ENCODE data around the gene SUMO1.

Gene SUMO1

GRCh38 chr2:202178346-202178958 is 59.9 kb downstream of the SUMO1 start:
- no peak overlapping the region for H3K9ac ChIP-seq (ENCODE audit: low read depth, low read length)
- H3K36me3 ChIP-seq (ENCODE audit: insufficient read depth, low read length) = no peaks in the 10 kb centered on the region
- H3K9me3 ChIP-seq (ENCODE audit: control insufficient read depth, insufficient read depth, low read length) = no peaks in the 10 kb centered on the region
- no peaks in the 10 kb centered on the region for H3K4me1 ChIP-seq (ENCODE audit: insufficient read depth, low read length)

GRCh38 chr2:202172439-202173211 is 65.8 kb downstream of the SUMO1 start:
- Histone ChIP-seq H3K9me3 (ENCODE audit: control insufficient read depth, insufficient read depth, low read length) (no peaks in the 10 kb centered on the region), H3K4me1 (ENCODE audit: insufficient read depth, low read length) (no peaks in the 10 kb centered on the region; the same call in 1 of the 2 replicates), H3K36me3 (ENCODE audit: insufficient read depth, low read length) (no peaks in the 10 kb centered on the region), H3K9ac (ENCODE audit: low read depth, low read length) (no peak overlapping the region)

- Histone ChIP-seq H3K4me1 (ENCODE audit: insufficient read depth, low read length) (no peaks in the 10 kb centered on the region; the same call in 1 of the 2 replicates), H3K9me3 (ENCODE audit: control insufficient read depth, insufficient read depth, low read length) (no peaks in the 10 kb centered on the region), H3K9ac (ENCODE audit: low read depth, low read length) (peak overlapping the region; percentile 4; the same call in 1 of the 2 replicates), H3K36me3 (ENCODE audit: insufficient read depth, low read length) (no peaks in the 10 kb centered on the region)
Measured at GRCh38 chr2:202171241-202171825, 67.1 kb downstream of the SUMO1 start.

GRCh38 chr2:202169832-202170424 is 68.5 kb downstream of the SUMO1 start:
- Histone ChIP-seq H3K36me3 (ENCODE audit: insufficient read depth, low read length) (no peaks in the 10 kb centered on the region), H3K9ac (ENCODE audit: low read depth, low read length) (no peak overlapping the region), H3K4me1 (ENCODE audit: insufficient read depth, low read length) (no peaks in the 10 kb centered on the region; the same call in 1 of the 2 replicates), H3K9me3 (ENCODE audit: control insufficient read depth, insufficient read depth, low read length) (no peaks in the 10 kb centered on the region)

- no peaks in the 10 kb centered on the region for H3K9me3 ChIP-seq (ENCODE audit: control insufficient read depth, insufficient read depth, low read length)
- no peaks in the 10 kb centered on the region for H3K36me3 ChIP-seq (ENCODE audit: insufficient read depth, low read length)
- no peak overlapping the region for H3K9ac ChIP-seq (ENCODE audit: low read depth, low read length)
- no peaks in the 10 kb centered on the region; the same call in 1 of the 2 replicates for H3K4me1 ChIP-seq (ENCODE audit: insufficient read depth, low read length)
Measured at GRCh38 chr2:202169131-202169530, 69.3 kb downstream of the SUMO1 start.

DNA sequence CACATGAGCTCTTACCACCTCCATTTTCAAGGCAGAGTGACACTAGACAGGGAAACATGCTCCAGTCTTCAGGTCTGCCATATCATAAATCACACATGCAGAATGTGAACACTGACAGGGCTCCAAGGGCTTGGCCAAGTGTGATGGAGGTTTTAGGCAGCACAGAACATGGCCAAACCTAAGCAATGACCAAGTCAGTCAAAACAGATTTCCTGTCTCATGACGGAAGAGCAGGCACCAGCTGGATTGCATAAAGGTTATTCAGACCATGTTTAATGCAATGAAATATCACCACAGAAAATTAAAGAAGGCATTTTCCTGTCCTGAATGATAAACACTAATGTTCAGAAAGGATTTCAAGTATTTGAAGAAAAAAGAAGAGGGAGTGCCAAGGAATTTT is 72.5 kb downstream of the SUMO1 start:
- Histone ChIP-seq H3K9me3 (ENCODE audit: control insufficient read depth, insufficient read depth, low read length) (no peaks in the 10 kb centered on the region), H3K4me1 (ENCODE audit: insufficient read depth, low read length) (no peaks in the 10 kb centered on the region; the same call in 1 of the 2 replicates), H3K9ac (ENCODE audit: low read depth, low read length) (no peak overlapping the region), H3K36me3 (ENCODE audit: insufficient read depth, low read length) (no peaks in the 10 kb centered on the region)

- H3K9ac ChIP-seq (ENCODE audit: low read depth, low read length) = no peak overlapping the region
- no peaks in the 10 kb centered on the region for H3K9me3 ChIP-seq (ENCODE audit: control insufficient read depth, insufficient read depth, low read length)
- no peaks in the 10 kb centered on the region; the same call in 1 of the 2 replicates for H3K4me1 ChIP-seq (ENCODE audit: insufficient read depth, low read length)
- no peaks in the 10 kb centered on the region for H3K36me3 ChIP-seq (ENCODE audit: insufficient read depth, low read length)
Measured at GRCh38 chr2:202165208-202165607, 73.2 kb downstream of the SUMO1 start.

DNA sequence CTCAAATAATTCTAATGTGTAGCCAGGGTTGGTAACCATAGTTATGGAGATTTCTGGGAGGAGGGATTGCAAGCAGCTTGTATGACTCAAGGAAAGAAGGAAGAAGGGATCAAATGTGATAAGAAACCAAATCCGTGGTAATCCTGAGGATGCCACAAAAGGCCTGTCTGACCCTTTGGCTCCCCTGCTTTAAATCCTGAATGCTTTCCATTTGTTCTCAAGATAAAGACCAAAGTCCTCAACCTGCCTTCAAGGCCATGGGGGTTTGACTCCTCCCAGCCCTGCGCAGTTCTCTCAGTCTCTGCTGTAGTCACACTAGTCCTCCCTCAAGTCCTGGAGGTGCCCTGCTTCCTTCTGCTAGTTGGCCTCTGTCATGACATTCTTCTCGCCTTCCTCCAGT is 74.0 kb downstream of the SUMO1 start:
- Histone ChIP-seq H3K9me3 (ENCODE audit: control insufficient read depth, insufficient read depth, low read length) (no peaks in the 10 kb centered on the region), H3K9ac (ENCODE audit: low read depth, low read length) (no peak overlapping the region), H3K4me1 (ENCODE audit: insufficient read depth, low read length) (no peaks in the 10 kb centered on the region; the same call in 1 of the 2 replicates)

DNA sequence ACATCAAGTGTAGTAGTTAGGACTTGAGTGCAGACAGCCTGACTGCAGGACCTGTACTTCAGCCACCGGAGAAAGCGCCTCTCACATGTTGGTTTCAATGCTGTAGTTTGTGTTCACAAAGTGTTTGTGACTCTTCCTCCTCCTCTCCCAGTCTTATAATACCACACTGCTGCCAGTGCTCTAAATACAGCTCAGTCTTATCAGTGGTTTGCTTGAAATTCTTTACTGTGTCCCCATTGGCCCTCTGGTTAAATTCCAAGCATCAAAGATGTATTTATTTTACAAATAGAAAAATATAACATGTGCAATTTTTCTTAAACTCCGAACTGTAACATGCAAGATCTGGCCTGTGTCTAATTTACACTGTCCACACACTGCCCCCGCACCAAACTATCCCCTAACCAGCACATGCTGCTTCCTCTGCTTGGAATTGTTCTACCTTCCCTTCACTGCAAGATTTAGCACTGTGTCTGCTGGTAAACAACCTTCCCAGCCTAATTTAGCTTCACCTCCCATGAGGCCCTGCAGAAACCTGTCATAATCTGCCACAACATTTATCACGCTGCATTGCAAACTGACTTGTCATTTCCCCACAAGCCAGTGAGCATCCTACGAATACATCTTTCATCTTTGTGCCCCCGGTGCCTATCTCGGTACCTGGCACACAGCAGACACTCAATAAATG is 77.1 kb downstream of the SUMO1 start:
- Histone ChIP-seq H3K4me1 (ENCODE audit: insufficient read depth, low read length) (no peaks in the 10 kb centered on the region), H3K9me3 (ENCODE audit: control insufficient read depth, insufficient read depth, low read length) (no peaks in the 10 kb centered on the region), H3K36me3 (ENCODE audit: insufficient read depth, low read length) (no peaks in the 10 kb centered on the region), H3K9ac (ENCODE audit: low read depth, low read length) (no peak overlapping the region)

More for the DNA sequence above, 74.0 kb downstream of the SUMO1 start:
- H3K36me3 ChIP-seq (ENCODE audit: insufficient read depth, low read length) = no peaks in the 10 kb centered on the region

DNA sequence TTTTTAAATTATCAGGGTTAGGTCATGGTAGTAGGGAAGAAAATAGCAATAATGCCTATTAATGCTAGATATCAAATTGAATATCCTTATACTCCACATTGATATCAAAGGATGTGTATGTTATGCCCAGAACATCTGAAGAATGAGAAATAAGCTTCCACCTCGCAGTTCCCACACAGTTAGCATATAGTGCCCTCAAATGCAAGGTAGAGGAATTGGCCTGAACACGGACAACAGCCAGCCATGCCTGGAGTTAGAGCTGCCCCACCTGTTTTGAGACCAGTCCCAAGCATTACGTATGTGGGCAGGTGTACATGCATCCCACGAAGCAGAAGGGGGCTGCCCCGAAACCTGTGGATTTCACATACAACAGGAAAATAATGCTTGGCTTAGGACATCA is 79.6 kb downstream of the SUMO1 start:
- H3K9me3 ChIP-seq (ENCODE audit: control insufficient read depth, insufficient read depth, low read length) = no peaks in the 10 kb centered on the region
- no peaks in the 10 kb centered on the region for H3K36me3 ChIP-seq (ENCODE audit: insufficient read depth, low read length)
- no peaks in the 10 kb centered on the region for H3K4me1 ChIP-seq (ENCODE audit: insufficient read depth, low read length)
- no peak overlapping the region for H3K9ac ChIP-seq (ENCODE audit: low read depth, low read length)

DNA sequence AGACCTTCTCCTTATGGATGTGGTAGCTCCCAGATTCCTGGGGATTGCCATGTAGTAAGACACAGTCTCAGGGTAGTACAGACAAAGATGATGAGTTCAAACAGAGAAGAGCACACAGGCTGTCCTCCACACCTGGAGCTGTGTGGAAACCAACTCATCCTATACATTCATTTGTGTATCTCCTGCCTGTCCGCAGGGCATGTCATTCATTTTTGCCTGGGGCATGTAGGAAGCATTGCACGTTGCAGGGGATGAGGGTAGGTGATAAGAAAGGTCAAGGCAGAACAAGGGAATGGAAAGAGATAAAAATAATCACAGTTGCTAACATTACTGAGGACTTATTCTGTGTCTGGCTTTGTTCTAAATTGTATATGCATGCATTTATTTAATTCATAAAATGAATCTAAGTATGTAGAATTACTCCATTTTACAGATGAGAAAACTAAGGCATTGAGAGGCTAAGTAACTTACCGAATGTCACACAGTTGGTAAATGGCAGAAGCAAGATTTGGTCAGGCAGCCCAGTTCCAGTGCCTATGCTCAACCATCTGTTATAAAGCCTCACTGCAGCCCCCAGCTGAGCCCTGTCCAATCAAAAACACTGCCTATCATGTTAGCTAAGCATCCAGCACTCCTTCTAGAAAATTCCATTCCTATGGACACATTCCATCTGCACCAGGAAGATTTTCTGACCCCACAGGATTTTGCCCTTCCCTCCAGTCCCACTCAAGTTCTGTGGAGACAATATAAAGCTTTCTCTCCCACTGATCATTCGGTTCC is 81.0 kb downstream of the SUMO1 start:
- H3K4me1 ChIP-seq (ENCODE audit: insufficient read depth, low read length) = no peaks in the 10 kb centered on the region
- H3K36me3 ChIP-seq (ENCODE audit: insufficient read depth, low read length) = no peaks in the 10 kb centered on the region
- H3K9me3 ChIP-seq (ENCODE audit: control insufficient read depth, insufficient read depth, low read length) = no peaks in the 10 kb centered on the region
- no peak overlapping the region for H3K9ac ChIP-seq (ENCODE audit: low read depth, low read length)

All from ES-I3 (cell line).